Activated T-cell treated with anti-CD3 and anti-CD28 coated beads for 1 hour (primary cell): ENCODE measurements around the gene KCNC3.
"Not testable (repeated sequence)": the region's sequence is repeated elsewhere in the genome, so short reads cannot be mapped to it uniquely, and the experiment has no call there.

Experiments used
- DNase-seq: peaks from one replicate; pipeline ENCODE4 v3.0.0-alpha.2; 2020; ENCODE audit warnings: low read depth

KCNC3 gene

GRCh38 chr19:50353487-50353880 is 24.3 kb upstream of the KCNC3 start:
- DNase-seq = not testable (repeated sequence)

- DNase-seq = no peak
Measured at GRCh38 chr19:50352242-50352641, 23.1 kb upstream of the KCNC3 start.

GRCh38 chr19:50349277-50350057 is 20.3 kb upstream of the KCNC3 start:
- DNase-seq = no peak

- not testable (repeated sequence) for DNase-seq
Measured at GRCh38 chr19:50347089-50347581, 18.0 kb upstream of the KCNC3 start.

GRCh38 chr19:50344661-50345318 is 15.6 kb upstream of the KCNC3 start:
- no peak for DNase-seq

GRCh38 chr19:50341091-50341564 is 12.0 kb upstream of the KCNC3 start:
- DNase-seq = no peak

- DNase-seq = no peak
Measured at GRCh38 chr19:50340331-50340730, 11.2 kb upstream of the KCNC3 start.

- DNase-seq = not testable (repeated sequence)
Measured at GRCh38 chr19:50337031-50337430, 7.9 kb upstream of the KCNC3 start.

GRCh38 chr19:50334741-50335421 is 5.7 kb upstream of the KCNC3 start:
- DNase-seq = no peak

- DNase-seq = peak; percentile 77
Measured at GRCh38 chr19:50333737-50334617, 4.8 kb upstream of the KCNC3 start.

- peak; percentile 82 for DNase-seq
Measured at GRCh38 chr19:50333235-50333736, 4.1 kb upstream of the KCNC3 start.

- no peak for DNase-seq
Measured at GRCh38 chr19:50332244-50333038, 3.3 kb upstream of the KCNC3 start.

GRCh38 chr19:50331994-50332243 is 2.7 kb upstream of the KCNC3 start:
- DNase-seq = no peak

GRCh38 chr19:50331221-50331993 is 2.2 kb upstream of the KCNC3 start:
- no peak for DNase-seq

- DNase-seq = peak; percentile 72
Measured at GRCh38 chr19:50330365-50331078, 1.3 kb upstream of the KCNC3 start.

GRCh38 chr19:50329926-50330294 is 733 bp upstream of the KCNC3 start:
- DNase-seq = not testable (repeated sequence)

GRCh38 chr19:50328873-50329145 is 368 bp downstream of the KCNC3 start:
- DNase-seq = no peak

- peak; percentile 26 for DNase-seq
Measured at GRCh38 chr19:50328224-50328872, 829 bp downstream of the KCNC3 start.
